Measurements from ENCODE around the gene IL1RAPL1.

IL1RAPL1 gene

DNA sequence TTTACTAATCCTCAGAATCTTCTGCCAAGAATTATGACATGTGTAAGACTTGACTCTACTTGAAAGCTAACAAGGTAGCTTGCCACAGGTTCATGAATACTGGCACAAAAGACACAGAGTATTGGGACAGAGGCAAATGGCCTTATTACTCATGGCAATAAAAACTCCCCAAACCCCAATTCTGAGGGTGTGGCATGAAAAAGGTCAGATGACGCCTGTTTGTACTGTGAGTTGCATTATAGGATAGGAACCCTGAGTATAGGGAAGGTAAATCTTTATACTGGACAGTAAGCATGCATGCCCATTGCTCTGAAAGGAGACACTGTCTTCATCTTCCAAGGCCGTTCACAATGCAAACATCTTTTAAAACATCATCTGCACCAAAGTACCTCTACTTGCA is 600.0 kb downstream of the IL1RAPL1 start:
- Histone ChIP-seq H3K9me3 (ENCODE audit: insufficient read depth, low read length) (no peaks in the 10 kb centered on the region), H3K27me3 (ENCODE audit: insufficient read depth, insufficient read length) (no peaks in the 10 kb centered on the region)
- TF ChIP-seq YY1 (IDR thresholded peaks at IDR 0.05; ENCODE audit: insufficient read depth, insufficient read length) (no peak), SUZ12 (IDR thresholded peaks at IDR 0.05; ENCODE audit: extremely low read depth, insufficient read depth, insufficient read length) (no peak), ZNF274 (IDR thresholded peaks at IDR 0.05; ENCODE audit: low read depth, low read length) (no peak)

DNA sequence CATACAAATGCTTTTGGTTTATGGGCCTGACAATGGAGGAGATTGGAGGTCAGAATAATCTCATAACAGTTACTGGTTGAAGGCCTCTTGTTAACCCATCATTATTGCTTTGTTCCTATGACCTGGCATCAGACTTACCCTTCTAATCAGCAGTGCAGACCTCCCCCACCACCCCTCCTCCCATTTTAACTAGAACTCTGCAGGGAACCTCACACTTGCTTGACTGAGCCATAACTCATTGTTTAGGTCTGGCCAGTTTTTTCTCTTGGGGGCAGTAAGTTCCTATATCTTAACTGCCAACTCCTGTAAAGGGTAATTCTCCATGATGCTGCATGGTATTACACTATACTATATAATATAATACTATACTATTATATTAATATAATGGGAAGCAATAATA is 609.3 kb downstream of the IL1RAPL1 start:
- no peak for DNase-seq (ENCODE audit: low read depth, low spot score)

More for the DNA sequence above, 600.0 kb downstream of the IL1RAPL1 start:
- Histone ChIP-seq H3K36me3 (ENCODE audit: insufficient read depth, insufficient read length, low read length) (no peaks in the 10 kb centered on the region), H3K9ac (ENCODE audit: insufficient read length, low read depth) (no peak overlapping the region), H3K4me1 (ENCODE audit: insufficient read depth, insufficient read length) (no peaks in the 10 kb centered on the region), H3K4me3 (ENCODE audit: insufficient read length, low read depth) (no peak overlapping the region)
- no peak for DNase-seq (ENCODE audit: low read depth, low spot score)

DNA sequence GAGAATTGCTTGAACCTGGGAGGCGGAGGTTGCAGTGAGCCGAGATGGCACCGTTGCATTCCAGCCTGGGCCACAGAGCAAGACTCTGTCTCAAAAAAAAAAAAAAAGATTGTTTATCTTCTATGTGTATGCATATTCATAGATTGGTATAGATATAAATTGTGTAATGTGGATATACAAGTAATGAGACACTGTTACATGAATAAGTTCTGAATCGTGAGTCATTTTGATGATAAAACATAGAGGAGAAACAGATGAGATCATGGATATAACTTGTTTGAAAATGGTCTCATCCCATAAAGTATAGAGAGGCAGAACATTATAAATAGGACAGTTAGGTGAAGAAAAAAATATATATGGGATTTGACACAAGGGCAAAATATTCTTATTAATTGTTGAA is 628.0 kb downstream of the IL1RAPL1 start:
- no peak overlapping the region for H3K4me3 ChIP-seq (ENCODE audit: insufficient read length, low read depth)
- H3K4me1 ChIP-seq (ENCODE audit: insufficient read depth, insufficient read length): no peaks in the 10 kb centered on the region
- no peaks in the 10 kb centered on the region for H3K36me3 ChIP-seq (ENCODE audit: insufficient read depth, insufficient read length, low read length)
- no peak for DNase-seq (ENCODE audit: low read depth, low spot score)
- peaks cover 4% of the 10 kb centered on the region for H3K27me3 ChIP-seq (ENCODE audit: insufficient read depth, insufficient read length)
- no peaks in the 10 kb centered on the region for H3K9me3 ChIP-seq (ENCODE audit: insufficient read depth, low read length)
- no peak overlapping the region for H3K9ac ChIP-seq (ENCODE audit: insufficient read length, low read depth)
- no peak for TF ChIP-seq YY1 (IDR thresholded peaks at IDR 0.05; ENCODE audit: insufficient read depth, insufficient read length)
- no peak for TF ChIP-seq SUZ12 (IDR thresholded peaks at IDR 0.05; ENCODE audit: extremely low read depth, insufficient read depth, insufficient read length)
- no peak for TF ChIP-seq ZNF274 (IDR thresholded peaks at IDR 0.05; ENCODE audit: low read depth, low read length)

More for the DNA sequence above, 609.3 kb downstream of the IL1RAPL1 start:
- Histone ChIP-seq H3K4me3 (ENCODE audit: insufficient read length, low read depth) (no peak overlapping the region), H3K9ac (ENCODE audit: insufficient read length, low read depth) (no peak overlapping the region), H3K36me3 (ENCODE audit: insufficient read depth, insufficient read length, low read length) (no peaks in the 10 kb centered on the region), H3K4me1 (ENCODE audit: insufficient read depth, insufficient read length) (no peaks in the 10 kb centered on the region), H3K27me3 (ENCODE audit: insufficient read depth, insufficient read length) (no peaks in the 10 kb centered on the region), H3K9me3 (ENCODE audit: insufficient read depth, low read length) (no peaks in the 10 kb centered on the region)
- TF ChIP-seq ZNF274 (IDR thresholded peaks at IDR 0.05; ENCODE audit: low read depth, low read length): no peak
- TF ChIP-seq YY1 (IDR thresholded peaks at IDR 0.05; ENCODE audit: insufficient read depth, insufficient read length): no peak
- no peak for TF ChIP-seq SUZ12 (IDR thresholded peaks at IDR 0.05; ENCODE audit: extremely low read depth, insufficient read depth, insufficient read length)

DNA sequence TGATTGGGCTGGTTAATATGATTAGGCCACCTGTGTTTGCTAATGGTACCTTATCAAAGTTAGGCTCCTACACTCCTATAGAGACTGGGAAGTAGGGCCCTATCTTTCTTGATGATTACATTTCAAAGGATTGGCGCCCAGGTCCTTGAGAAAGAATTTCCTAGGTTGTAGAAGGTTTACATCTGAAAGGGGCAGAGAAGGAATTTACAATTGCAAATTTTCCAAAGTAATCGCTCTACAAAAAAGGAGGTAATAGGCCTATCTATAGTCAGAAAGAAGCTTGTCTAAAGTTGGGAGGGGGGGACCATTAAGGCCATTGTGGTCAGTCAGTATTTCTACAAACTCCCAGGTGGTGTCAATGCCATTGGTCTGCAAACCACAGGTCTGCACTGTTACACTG is 638.4 kb downstream of the IL1RAPL1 start:
- no peaks in the 10 kb centered on the region for H3K36me3 ChIP-seq (ENCODE audit: insufficient read depth, insufficient read length, low read length)
- H3K9me3 ChIP-seq (ENCODE audit: insufficient read depth, low read length): peaks cover 4% of the 10 kb centered on the region; the same call in 1 of the 2 replicates
- no peak overlapping the region for H3K9ac ChIP-seq (ENCODE audit: insufficient read length, low read depth)
- H3K27me3 ChIP-seq (ENCODE audit: insufficient read depth, insufficient read length): peaks cover 51% of the 10 kb centered on the region
- TF ChIP-seq YY1 (IDR thresholded peaks at IDR 0.05; ENCODE audit: insufficient read depth, insufficient read length): no peak
- no peak for TF ChIP-seq ZNF274 (IDR thresholded peaks at IDR 0.05; ENCODE audit: low read depth, low read length)
- TF ChIP-seq SUZ12 (IDR thresholded peaks at IDR 0.05; ENCODE audit: extremely low read depth, insufficient read depth, insufficient read length): no peak
- peak; percentile 64 for DNase-seq (ENCODE audit: low read depth, low spot score)
- H3K4me3 ChIP-seq (ENCODE audit: insufficient read length, low read depth): no peak overlapping the region
- no peaks in the 10 kb centered on the region for H3K4me1 ChIP-seq (ENCODE audit: insufficient read depth, insufficient read length)

DNA sequence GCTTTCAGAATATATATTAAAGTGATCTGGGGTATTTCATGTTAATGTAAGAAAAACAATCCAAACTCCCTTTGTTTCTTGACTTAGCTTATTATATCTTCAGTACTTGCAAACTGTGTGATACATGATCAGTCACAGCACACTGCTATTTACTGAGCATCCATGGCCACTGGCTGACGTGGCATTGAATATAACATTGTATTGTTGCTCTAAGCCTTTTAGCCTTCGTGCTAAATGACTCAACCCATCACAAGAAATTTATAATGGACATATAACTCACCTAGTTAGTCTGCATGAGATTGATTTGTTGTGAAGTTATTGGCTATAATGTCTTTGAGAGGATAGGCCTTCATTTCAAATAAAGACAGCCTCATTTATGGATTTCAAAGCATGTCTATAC is 642.6 kb downstream of the IL1RAPL1 start:
- DNase-seq (ENCODE audit: low read depth, low spot score): no peak
- Histone ChIP-seq H3K4me1 (ENCODE audit: insufficient read depth, insufficient read length) (no peaks in the 10 kb centered on the region), H3K36me3 (ENCODE audit: insufficient read depth, insufficient read length, low read length) (no peaks in the 10 kb centered on the region), H3K9ac (ENCODE audit: insufficient read length, low read depth) (no peak overlapping the region), H3K9me3 (ENCODE audit: insufficient read depth, low read length) (peaks cover 4% of the 10 kb centered on the region; the same call in 1 of the 2 replicates), H3K4me3 (ENCODE audit: insufficient read length, low read depth) (no peak overlapping the region), H3K27me3 (ENCODE audit: insufficient read depth, insufficient read length) (peaks cover 19% of the 10 kb centered on the region)
- TF ChIP-seq ZNF274 (IDR thresholded peaks at IDR 0.05; ENCODE audit: low read depth, low read length) (no peak), SUZ12 (IDR thresholded peaks at IDR 0.05; ENCODE audit: extremely low read depth, insufficient read depth, insufficient read length) (no peak), YY1 (IDR thresholded peaks at IDR 0.05; ENCODE audit: insufficient read depth, insufficient read length) (no peak)

DNA sequence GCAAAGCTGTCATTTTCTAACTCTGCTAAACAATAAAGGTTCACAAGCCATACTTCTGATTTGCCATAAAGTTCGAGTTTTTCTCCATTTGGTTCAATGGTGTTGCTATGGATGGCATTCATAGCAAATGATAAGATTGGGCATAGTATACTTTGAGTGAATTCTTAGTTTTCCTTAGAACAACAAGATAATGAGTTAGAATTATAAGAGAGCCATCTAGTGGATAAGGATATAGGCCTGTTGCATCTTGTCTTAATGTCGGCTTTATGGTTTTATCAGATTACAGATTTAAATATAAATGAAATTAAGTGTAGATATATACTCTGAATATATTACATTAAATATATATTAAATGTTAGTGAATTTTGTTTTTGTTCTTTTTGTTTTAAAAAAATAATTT is 644.6 kb downstream of the IL1RAPL1 start:
- no peak overlapping the region for H3K9ac ChIP-seq (ENCODE audit: insufficient read length, low read depth)
- no peaks in the 10 kb centered on the region for H3K9me3 ChIP-seq (ENCODE audit: insufficient read depth, low read length)
- no peaks in the 10 kb centered on the region for H3K36me3 ChIP-seq (ENCODE audit: insufficient read depth, insufficient read length, low read length)
- H3K4me1 ChIP-seq (ENCODE audit: insufficient read depth, insufficient read length): no peaks in the 10 kb centered on the region
- TF ChIP-seq SUZ12 (IDR thresholded peaks at IDR 0.05; ENCODE audit: extremely low read depth, insufficient read depth, insufficient read length): no peak
- no peak for TF ChIP-seq YY1 (IDR thresholded peaks at IDR 0.05; ENCODE audit: insufficient read depth, insufficient read length)
- TF ChIP-seq ZNF274 (IDR thresholded peaks at IDR 0.05; ENCODE audit: low read depth, low read length): no peak
- peaks cover 17% of the 10 kb centered on the region for H3K27me3 ChIP-seq (ENCODE audit: insufficient read depth, insufficient read length)
- no peak overlapping the region for H3K4me3 ChIP-seq (ENCODE audit: insufficient read length, low read depth)
- DNase-seq (ENCODE audit: low read depth, low spot score): no peak

DNA sequence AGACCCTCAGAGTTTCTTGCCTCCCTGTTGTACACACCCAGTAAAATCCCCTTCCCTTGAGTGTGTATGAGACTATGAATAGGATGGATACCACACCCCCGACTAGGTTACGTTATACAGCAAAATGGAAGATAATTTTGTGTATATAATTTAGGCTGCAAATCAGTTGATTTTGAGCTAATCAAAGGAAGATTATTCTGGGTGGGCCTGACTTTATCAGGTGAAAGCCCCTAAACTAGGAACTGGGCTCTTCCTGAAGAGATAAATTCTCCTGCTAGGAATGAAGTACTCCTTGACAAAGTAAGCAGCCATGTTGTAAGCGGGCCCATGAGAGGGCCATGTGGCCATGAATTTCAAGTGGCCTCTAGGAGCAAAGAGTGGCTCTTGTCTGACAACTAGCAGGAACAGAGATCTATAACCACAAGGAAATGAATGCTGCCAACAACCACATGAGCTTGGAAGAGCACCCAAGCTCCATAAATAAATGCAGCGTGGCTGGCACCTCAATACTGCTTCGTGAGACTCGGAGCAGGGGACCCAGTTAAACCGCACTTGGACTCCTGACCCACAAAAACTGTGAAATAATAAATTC is 646.4 kb downstream of the IL1RAPL1 start:
- Histone ChIP-seq H3K4me3 (ENCODE audit: insufficient read length, low read depth) (no peak overlapping the region), H3K36me3 (ENCODE audit: insufficient read depth, insufficient read length, low read length) (no peaks in the 10 kb centered on the region), H3K9ac (ENCODE audit: insufficient read length, low read depth) (no peak overlapping the region), H3K4me1 (ENCODE audit: insufficient read depth, insufficient read length) (no peaks in the 10 kb centered on the region), H3K27me3 (ENCODE audit: insufficient read depth, insufficient read length) (peaks cover 12% of the 10 kb centered on the region), H3K9me3 (ENCODE audit: insufficient read depth, low read length) (no peaks in the 10 kb centered on the region)
- DNase-seq (ENCODE audit: low read depth, low spot score): no peak
- TF ChIP-seq ZNF274 (IDR thresholded peaks at IDR 0.05; ENCODE audit: low read depth, low read length) (no peak), SUZ12 (IDR thresholded peaks at IDR 0.05; ENCODE audit: extremely low read depth, insufficient read depth, insufficient read length) (no peak), YY1 (IDR thresholded peaks at IDR 0.05; ENCODE audit: insufficient read depth, insufficient read length) (no peak)

Data from NT2/D1 (cell line).